Type B pancreatic cell (in vitro differentiated cells): Measurements from ENCODE around the gene CDS2. TPM values are rescaled to one million over a fixed set of nuclear protein-coding genes. Genes with fewer than 3 reads are reported as not detected.

Experiments used
- DNase-seq: peaks from one replicate; pipeline ENCODE4 v3.0.0; 2021; ENCODE audit warnings: mixed read lengths; ENCODE audit not compliant: unreplicated experiment; ENCODE audit errors: extremely low spot score
- H3K27ac Mint-ChIP-seq: 2 replicates; pipeline ENCODE4 v1.8.0; 2021; ENCODE audit warnings: mild to moderate bottlenecking, mixed read lengths
- H3K27me3 Mint-ChIP-seq: 2 replicates; pipeline ENCODE4 v1.8.0; 2021; ENCODE audit warnings: mixed read lengths
- H3K36me3 Mint-ChIP-seq: 2 replicates; pipeline ENCODE4 v1.8.0; 2021; ENCODE audit warnings: mixed read lengths
- H3K4me1 Mint-ChIP-seq: one replicate; pipeline ENCODE4 v1.8.0; 2021; ENCODE audit warnings: mixed read lengths; ENCODE audit not compliant: unreplicated experiment
- H3K4me3 Mint-ChIP-seq: 2 replicates; pipeline ENCODE4 v1.8.0; 2021; ENCODE audit warnings: mild to moderate bottlenecking, mixed read lengths
- H3K9me3 Mint-ChIP-seq: 2 replicates; pipeline ENCODE4 v1.8.0; 2021; ENCODE audit warnings: mixed read lengths
- total RNA-seq: library from RNA; stranded (reverse); gene quantifications from 2 replicates; pipeline ENCODE4 v1.2.1, GENCODE V29; 2021; ENCODE audit warnings: low replicate concordance
- TF ChIP-seq, protein P1 (sequence below): fragments of 200-600 bp; sonication (generic); conservative IDR thresholded peaks from 2 replicates; pipeline ENCODE4 v1.5.0; 2021; ENCODE audit warnings: antibody characterized with exemption, mild to moderate bottlenecking

The CDS2 gene
- total RNA-seq, 1 donor from 2014 or later: 44.4 TPM

DNA sequence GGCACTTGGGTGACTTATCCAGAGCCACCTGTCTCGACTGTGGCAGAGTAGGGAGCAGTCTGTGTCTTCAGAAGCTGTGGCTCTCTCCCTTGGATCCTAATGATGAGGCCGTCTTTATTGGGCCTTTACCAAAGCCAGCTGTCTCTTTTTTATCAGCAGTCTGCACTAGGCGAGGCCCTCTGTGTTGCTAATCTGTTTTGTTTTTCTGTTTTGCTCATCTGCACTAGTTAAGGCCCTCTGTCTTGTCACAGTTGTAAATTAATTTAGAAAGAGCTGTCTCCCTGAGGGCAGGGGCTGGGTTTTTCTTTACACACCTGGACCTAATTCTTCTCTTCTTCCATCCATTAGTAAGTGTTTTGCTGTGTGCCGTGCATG lies 45.0 kb downstream of the CDS2 start:
- H3K27ac Mint-ChIP-seq: peak overlapping the region; percentile 0

DNA sequence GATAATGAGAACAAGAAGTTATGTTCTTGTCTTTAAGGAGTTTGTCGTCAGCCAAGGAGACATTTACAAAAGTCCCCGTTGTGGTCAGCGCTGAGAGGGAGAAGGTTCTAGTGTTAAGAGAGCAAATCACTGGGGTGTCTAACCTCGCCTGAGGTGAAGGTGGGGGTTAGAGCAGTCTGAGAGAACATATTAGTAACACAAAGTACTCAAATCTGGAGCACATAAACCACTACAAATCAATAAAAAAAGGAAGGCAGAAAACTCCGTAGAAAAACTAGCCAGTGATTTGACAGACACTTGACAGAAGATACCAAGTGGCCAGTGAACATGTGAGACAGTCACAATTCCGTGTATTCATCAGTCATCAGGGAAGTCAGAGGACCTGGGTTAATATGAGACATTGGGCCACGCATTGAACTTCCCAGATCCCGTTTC lies 45.4 kb downstream of the CDS2 start:
- Mint-ChIP-seq H3K27me3 (no peaks in the 10 kb centered on the region), H3K27ac (peak overlapping the region; percentile 0), H3K9me3 (no peaks in the 10 kb centered on the region), H3K4me3 (no peak overlapping the region), H3K36me3 (peaks cover 8% of the 10 kb centered on the region), H3K4me1 (peaks cover 29% of the 10 kb centered on the region)
- DNase-seq: no peak
- TF ChIP-seq, protein P1, sequence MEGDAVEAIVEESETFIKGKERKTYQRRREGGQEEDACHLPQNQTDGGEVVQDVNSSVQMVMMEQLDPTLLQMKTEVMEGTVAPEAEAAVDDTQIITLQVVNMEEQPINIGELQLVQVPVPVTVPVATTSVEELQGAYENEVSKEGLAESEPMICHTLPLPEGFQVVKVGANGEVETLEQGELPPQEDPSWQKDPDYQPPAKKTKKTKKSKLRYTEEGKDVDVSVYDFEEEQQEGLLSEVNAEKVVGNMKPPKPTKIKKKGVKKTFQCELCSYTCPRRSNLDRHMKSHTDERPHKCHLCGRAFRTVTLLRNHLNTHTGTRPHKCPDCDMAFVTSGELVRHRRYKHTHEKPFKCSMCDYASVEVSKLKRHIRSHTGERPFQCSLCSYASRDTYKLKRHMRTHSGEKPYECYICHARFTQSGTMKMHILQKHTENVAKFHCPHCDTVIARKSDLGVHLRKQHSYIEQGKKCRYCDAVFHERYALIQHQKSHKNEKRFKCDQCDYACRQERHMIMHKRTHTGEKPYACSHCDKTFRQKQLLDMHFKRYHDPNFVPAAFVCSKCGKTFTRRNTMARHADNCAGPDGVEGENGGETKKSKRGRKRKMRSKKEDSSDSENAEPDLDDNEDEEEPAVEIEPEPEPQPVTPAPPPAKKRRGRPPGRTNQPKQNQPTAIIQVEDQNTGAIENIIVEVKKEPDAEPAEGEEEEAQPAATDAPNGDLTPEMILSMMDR: no peak

More for the DNA sequence above, 45.0 kb downstream of the CDS2 start:
- Mint-ChIP-seq H3K36me3 (peaks cover 7% of the 10 kb centered on the region), H3K27me3 (no peaks in the 10 kb centered on the region), H3K4me1 (peaks cover 33% of the 10 kb centered on the region), H3K9me3 (no peaks in the 10 kb centered on the region), H3K4me3 (no peak overlapping the region)
- TF ChIP-seq, protein P1: no peak
- DNase-seq: no peak

DNA sequence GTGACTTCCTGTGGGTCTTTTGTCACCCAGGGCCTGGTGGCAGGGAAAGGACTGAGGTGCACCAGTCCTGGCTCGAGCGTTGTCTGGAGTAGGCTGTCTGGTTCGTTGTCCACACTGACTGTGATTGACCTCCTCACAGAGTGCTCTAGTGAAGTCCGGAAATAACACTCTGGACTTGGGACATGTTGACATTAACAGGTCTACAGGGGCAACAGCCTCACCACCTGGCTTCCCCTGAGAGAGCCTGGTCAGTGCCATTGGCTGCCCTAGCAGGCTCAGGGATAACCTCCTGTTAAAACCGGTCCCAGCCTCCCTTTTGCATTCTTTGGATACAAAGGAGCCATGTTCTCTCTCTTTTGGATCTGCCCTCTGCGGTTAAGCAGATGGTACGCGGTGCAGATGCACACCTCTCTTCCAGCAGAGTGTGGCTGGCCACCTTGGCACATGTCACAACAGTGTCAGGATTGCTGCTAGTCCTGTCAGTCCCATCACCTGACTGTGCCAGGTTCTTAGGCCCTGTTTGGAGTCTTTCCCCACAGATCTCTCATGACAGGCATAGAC lies 46.2 kb downstream of the CDS2 start:
- no peak for DNase-seq
- Mint-ChIP-seq H3K4me1 (peaks cover 28% of the 10 kb centered on the region), H3K9me3 (no peaks in the 10 kb centered on the region), H3K4me3 (no peak overlapping the region), H3K36me3 (peaks cover 8% of the 10 kb centered on the region), H3K27me3 (no peaks in the 10 kb centered on the region), H3K27ac (no peak overlapping the region)
- TF ChIP-seq, protein P1: no peak

DNA sequence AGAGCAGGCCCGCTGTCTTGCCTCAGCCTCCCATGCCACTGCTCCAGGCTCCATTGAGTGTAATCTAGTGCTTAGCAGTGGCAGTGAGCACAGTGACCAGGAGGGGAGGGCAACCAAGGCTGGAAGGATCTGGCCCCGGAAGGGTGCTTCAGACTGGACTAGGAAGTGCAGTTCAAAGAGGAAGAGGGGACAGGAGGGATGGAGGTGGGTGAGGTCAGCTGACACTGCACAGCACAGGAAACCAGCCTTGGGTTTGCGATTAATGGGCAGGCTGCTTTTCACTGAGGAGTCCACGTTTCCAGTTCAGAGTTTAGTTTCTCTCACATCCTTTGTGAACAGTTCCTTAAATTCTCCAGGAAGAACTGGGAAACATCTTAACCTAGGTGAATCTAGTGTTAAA lies 46.9 kb downstream of the CDS2 start:
- Mint-ChIP-seq H3K4me1 (peaks cover 27% of the 10 kb centered on the region), H3K27me3 (no peaks in the 10 kb centered on the region), H3K9me3 (no peaks in the 10 kb centered on the region), H3K27ac (no peak overlapping the region), H3K4me3 (no peak overlapping the region), H3K36me3 (peaks cover 8% of the 10 kb centered on the region)
- TF ChIP-seq, protein P1: no peak
- no peak for DNase-seq

DNA sequence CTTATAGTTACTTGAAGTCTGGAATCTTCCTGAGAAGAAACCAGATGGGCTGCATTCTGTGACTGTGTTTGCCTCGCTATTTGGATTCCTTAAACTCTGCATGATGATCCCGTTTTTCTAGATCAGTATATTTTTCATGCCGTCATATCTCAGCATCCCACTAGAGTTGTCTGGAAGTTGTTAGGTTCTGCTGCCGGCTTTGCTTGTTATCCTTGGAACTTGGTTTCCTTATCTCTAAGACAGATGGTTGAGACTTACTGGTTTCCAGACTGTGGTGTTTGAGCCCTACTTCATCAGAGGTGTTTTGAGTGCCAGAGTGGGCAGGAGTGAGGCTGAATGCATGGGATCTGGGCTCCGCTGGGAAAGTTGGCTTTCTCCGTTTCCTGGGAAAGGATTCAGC lies 50.3 kb downstream of the CDS2 start:
- Mint-ChIP-seq H3K27ac (no peak overlapping the region), H3K36me3 (peaks cover 9% of the 10 kb centered on the region), H3K4me1 (peaks cover 2% of the 10 kb centered on the region), H3K4me3 (no peak overlapping the region), H3K9me3 (no peaks in the 10 kb centered on the region), H3K27me3 (no peaks in the 10 kb centered on the region)
- DNase-seq: no peak
- TF ChIP-seq, protein P1: no peak

DNA sequence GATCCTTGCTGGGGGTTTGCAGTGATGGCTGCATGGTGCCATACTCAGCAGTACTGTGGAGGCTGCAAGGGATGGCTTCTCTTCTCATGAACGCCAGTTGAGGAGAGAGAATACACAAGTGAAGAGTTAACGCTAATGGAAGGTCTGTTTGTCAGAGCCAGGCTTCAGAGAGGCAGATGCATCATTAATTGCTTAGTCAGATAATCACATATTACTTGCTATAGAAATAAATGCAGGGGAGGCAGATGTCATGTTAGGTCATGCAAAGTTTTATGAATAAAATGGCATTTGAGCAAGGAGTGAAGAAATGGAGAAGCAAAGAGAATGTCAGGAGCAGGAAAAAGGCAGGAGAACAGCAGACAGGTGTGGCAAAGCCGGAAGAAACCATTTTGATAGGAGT lies 51.2 kb downstream of the CDS2 start:
- H3K27ac Mint-ChIP-seq: no peak overlapping the region

More for the DNA sequence above, 51.2 kb downstream of the CDS2 start:
- DNase-seq: no peak
- H3K4me1 Mint-ChIP-seq: no peaks in the 10 kb centered on the region
- peaks cover 9% of the 10 kb centered on the region for H3K36me3 Mint-ChIP-seq
- H3K9me3 Mint-ChIP-seq: no peaks in the 10 kb centered on the region
- no peak overlapping the region for H3K4me3 Mint-ChIP-seq
- TF ChIP-seq, protein P1: no peak
- no peaks in the 10 kb centered on the region for H3K27me3 Mint-ChIP-seq
